ENCODE results near the gene RXRG. TPM values are rescaled to one million over a fixed set of nuclear protein-coding genes. Genes with fewer than 3 reads are reported as not detected.

RXRG gene
- total and polyA plus RNA-seq, 2 donors (not counting 1 experiment from before 2014, with no cell fraction given), result not detected

GRCh38 chr1:165456861-165457260, 11.9 kb upstream of the RXRG start:
- WGBS (ENCODE audit: insufficient coverage), result 83% methylated on average over 6 of the region's 6 CpGs
- Histone ChIP-seq H4K20me1 (ENCODE audit: control insufficient read depth, insufficient read depth, low read length, poor library complexity, severe bottlenecking) (no peaks in the 10 kb centered on the region), H3K9me3 (ENCODE audit: control extremely low read depth in 1 of 3, control insufficient read depth in 2 of 3, insufficient read depth in 1 of 3, low read length in 2 of 3) (no peaks in the 10 kb centered on the region), H3K79me2 (ENCODE audit: control insufficient read depth, insufficient read depth, low read length) (no peaks in the 10 kb centered on the region), H3K27me3 (replicated peaks in 1 of 4; ENCODE audit: control extremely low read depth in 1 of 4, control insufficient read depth in 3 of 4, insufficient read depth in 4 of 4, low read length in 3 of 4) (peaks cover 0 to 6% (median 3%) of the 10 kb centered on the region in 4 experiments), H3K4me3 (ENCODE audit: control extremely low read depth in 1 of 5, extremely low read depth in 1 of 5, insufficient read depth in 1 of 5, low read depth in 2 of 5, low read length in 4 of 5) (no peak overlapping the region), H3K36me3 (replicated peaks in 1 of 2; ENCODE audit: control extremely low read depth in 1 of 2, control insufficient read depth in 1 of 2, extremely low read depth in 1 of 2, insufficient read depth in 2 of 2, low read length in 1 of 2) (no peaks in the 10 kb centered on the region), H3K4me2 (replicated peaks; ENCODE audit: low read depth, low read length, poor library complexity, severe bottlenecking) (no peak overlapping the region), H3K27ac (ENCODE audit: low read length in 2 of 2) (no peak overlapping the region), H3K9ac (ENCODE audit: low read length) (no peak overlapping the region), H3K4me1 (ENCODE audit: control insufficient read depth in 2 of 2, insufficient read depth in 2 of 2, low read length in 2 of 2) (no peaks in the 10 kb centered on the region), H2AFZ (ENCODE audit: insufficient read depth, low read depth, low read length, poor library complexity, severe bottlenecking) (no peak overlapping the region)
- Mint-ChIP-seq H3K27ac (no peak overlapping the region), H3K9me3 (ENCODE audit: insufficient read depth) (no peaks in the 10 kb centered on the region), H3K4me3 (no peak overlapping the region), H3K27me3 (peaks cover 34% of the 10 kb centered on the region), H3K4me1 (no peaks in the 10 kb centered on the region)
- no peak for DNase-seq
- CTCF ChIA-PET, result no interaction called here
- POLR2A ChIA-PET, result no interaction called here
- no peak for ATAC-seq (ENCODE audit: low read depth)
- intact Hi-C loops (cut with micrococcal nuclease), result no loop called here
- TF ChIP-seq EZH2 (IDR thresholded peaks at IDR 0.05; ENCODE audit: borderline replicate concordance, insufficient read depth, low read depth, low read length, poor library complexity, severe bottlenecking) (no peak), CTCF (IDR thresholded peaks at IDR 0.05) (no peak)

GRCh38 chr1:165456114-165456513, 11.2 kb upstream of the RXRG start:
- DNase-seq (no peak), ATAC-seq (ENCODE audit: low read depth) (no peak)
- Histone ChIP-seq H2AFZ (ENCODE audit: insufficient read depth, low read depth, low read length, poor library complexity, severe bottlenecking) (no peak overlapping the region), H3K4me3 (ENCODE audit: control extremely low read depth in 1 of 5, extremely low read depth in 1 of 5, insufficient read depth in 1 of 5, low read depth in 2 of 5, low read length in 4 of 5) (no peak overlapping the region), H3K79me2 (ENCODE audit: control insufficient read depth, insufficient read depth, low read length) (no peaks in the 10 kb centered on the region), H3K9me3 (ENCODE audit: control extremely low read depth in 1 of 3, control insufficient read depth in 2 of 3, insufficient read depth in 1 of 3, low read length in 2 of 3) (no peaks in the 10 kb centered on the region), H3K27me3 (replicated peaks in 1 of 4; ENCODE audit: control extremely low read depth in 1 of 4, control insufficient read depth in 3 of 4, insufficient read depth in 4 of 4, low read length in 3 of 4) (peaks cover 0 to 6% (median 1%) of the 10 kb centered on the region in 4 experiments), H4K20me1 (ENCODE audit: control insufficient read depth, insufficient read depth, low read length, poor library complexity, severe bottlenecking) (no peaks in the 10 kb centered on the region), H3K9ac (ENCODE audit: low read length) (no peak overlapping the region), H3K27ac (ENCODE audit: low read length in 2 of 2) (no peak overlapping the region), H3K36me3 (replicated peaks in 1 of 2; ENCODE audit: control extremely low read depth in 1 of 2, control insufficient read depth in 1 of 2, extremely low read depth in 1 of 2, insufficient read depth in 2 of 2, low read length in 1 of 2) (no peaks in the 10 kb centered on the region), H3K4me2 (replicated peaks; ENCODE audit: low read depth, low read length, poor library complexity, severe bottlenecking) (no peak overlapping the region), H3K4me1 (ENCODE audit: control insufficient read depth in 2 of 2, insufficient read depth in 2 of 2, low read length in 2 of 2) (no peaks in the 10 kb centered on the region)
- Mint-ChIP-seq H3K9me3 (ENCODE audit: insufficient read depth) (no peaks in the 10 kb centered on the region), H3K27ac (no peak overlapping the region), H3K4me1 (no peaks in the 10 kb centered on the region), H3K27me3 (peaks cover 40% of the 10 kb centered on the region), H3K4me3 (no peak overlapping the region)
- ChIA-PET POLR2A (no interaction called here), CTCF (no interaction called here)
- WGBS (ENCODE audit: insufficient coverage), result no CpG with 5 or more reads among the region's 1 CpG
- TF ChIP-seq EZH2 (IDR thresholded peaks at IDR 0.05; ENCODE audit: borderline replicate concordance, insufficient read depth, low read depth, low read length, poor library complexity, severe bottlenecking), result no peak
- TF ChIP-seq CTCF (IDR thresholded peaks at IDR 0.05), result no peak
- intact Hi-C loops (cut with micrococcal nuclease), result no loop called here

Data from B cell (primary cell).